HG03520 (cell line): ENCODE data around the gene SYNPO2.
"Not testable (repeated sequence)": the region's sequence is repeated elsewhere in the genome, so short reads cannot be mapped to it uniquely, and the experiment has no call there.

Source experiments
- ATAC-seq: cut with Tn5 transposase; IDR thresholded peaks from one replicate; pipeline ENCODE4 v1.9.1; 2021; ENCODE audit warnings: mild to moderate bottlenecking, moderate library complexity; ENCODE audit not compliant: unreplicated experiment

The SYNPO2 gene

GRCh38 chr4:118888666-118889311 is at the start of gene SYNPO2:
SYNPO2 (plus strand) TSS chr4:118888854; CDS start chr4:118889037, 183 bp downstream.
- ATAC-seq: peak; percentile 48

- no peak for ATAC-seq
These were observed 49.3 kb upstream of the SYNPO2 start for GRCh38 chr4:118839221-118839927.

- no peak for ATAC-seq
These were observed 46.6 kb upstream of the SYNPO2 start for GRCh38 chr4:118842055-118842454.

GRCh38 chr4:118843237-118843636 is 45.4 kb upstream of the SYNPO2 start:
- no peak for ATAC-seq

- ATAC-seq: no peak
These were observed 43.1 kb upstream of the SYNPO2 start for GRCh38 chr4:118845552-118846050.

GRCh38 chr4:118846979-118847378 is 41.7 kb upstream of the SYNPO2 start:
- ATAC-seq: no peak

GRCh38 chr4:118848242-118848641 is 40.4 kb upstream of the SYNPO2 start:
- ATAC-seq: no peak

GRCh38 chr4:118848901-118849300 is 39.8 kb upstream of the SYNPO2 start:
- no peak for ATAC-seq

- ATAC-seq: no peak
These were observed 38.7 kb upstream of the SYNPO2 start for GRCh38 chr4:118849867-118850487.

GRCh38 chr4:118850488-118851173 is 38.0 kb upstream of the SYNPO2 start:
- peak; percentile 73 for ATAC-seq

- no peak for ATAC-seq
These were observed 30.9 kb upstream of the SYNPO2 start for GRCh38 chr4:118857760-118858159.

GRCh38 chr4:118858779-118859178 is 29.9 kb upstream of the SYNPO2 start:
- no peak for ATAC-seq

GRCh38 chr4:118865091-118865708 is 23.5 kb upstream of the SYNPO2 start:
- ATAC-seq: peak; percentile 74

- ATAC-seq: no peak
These were observed 22.2 kb upstream of the SYNPO2 start for GRCh38 chr4:118866442-118866841.

- no peak for ATAC-seq
These were observed 21.2 kb upstream of the SYNPO2 start for GRCh38 chr4:118867311-118868067.

- ATAC-seq: no peak
These were observed 18.8 kb upstream of the SYNPO2 start for GRCh38 chr4:118869808-118870342.

- ATAC-seq: no peak
These were observed 16.5 kb upstream of the SYNPO2 start for GRCh38 chr4:118872181-118872580.

GRCh38 chr4:118877797-118878196 is 10.9 kb upstream of the SYNPO2 start:
- no peak for ATAC-seq

GRCh38 chr4:118878507-118878906 is 10.1 kb upstream of the SYNPO2 start:
- not testable (repeated sequence) for ATAC-seq

- ATAC-seq: no peak
These were observed 9.2 kb upstream of the SYNPO2 start for GRCh38 chr4:118879409-118879808.
